ENCODE data around the gene CEACAM4.
"Not testable (repeated sequence)": the region's sequence is repeated elsewhere in the genome, so short reads cannot be mapped to it uniquely, and the experiment has no call there.

CEACAM4 gene

DNA sequence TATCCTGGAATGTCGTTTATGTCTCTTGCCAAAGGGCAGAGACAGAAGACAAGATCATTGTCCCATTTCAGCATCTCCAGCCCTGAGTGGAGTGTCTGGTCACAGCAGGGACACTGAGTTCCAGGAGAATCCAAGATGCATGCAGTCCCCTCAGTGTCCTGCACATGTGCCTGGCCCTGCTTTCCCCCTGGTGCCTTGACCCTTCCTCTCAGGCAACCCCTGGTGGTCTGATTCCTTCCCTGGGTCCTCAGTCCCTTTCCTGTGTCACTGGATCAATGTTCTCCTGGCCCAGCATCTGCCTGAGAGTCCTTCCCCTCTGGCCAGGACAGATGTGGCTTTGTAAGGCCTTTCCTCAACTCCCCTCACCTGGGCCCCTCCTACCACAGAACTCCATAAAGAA is 41.9 kb downstream of the CEACAM4 start:
- no peak for DNase-seq (ENCODE audit: low spot score)

DNA sequence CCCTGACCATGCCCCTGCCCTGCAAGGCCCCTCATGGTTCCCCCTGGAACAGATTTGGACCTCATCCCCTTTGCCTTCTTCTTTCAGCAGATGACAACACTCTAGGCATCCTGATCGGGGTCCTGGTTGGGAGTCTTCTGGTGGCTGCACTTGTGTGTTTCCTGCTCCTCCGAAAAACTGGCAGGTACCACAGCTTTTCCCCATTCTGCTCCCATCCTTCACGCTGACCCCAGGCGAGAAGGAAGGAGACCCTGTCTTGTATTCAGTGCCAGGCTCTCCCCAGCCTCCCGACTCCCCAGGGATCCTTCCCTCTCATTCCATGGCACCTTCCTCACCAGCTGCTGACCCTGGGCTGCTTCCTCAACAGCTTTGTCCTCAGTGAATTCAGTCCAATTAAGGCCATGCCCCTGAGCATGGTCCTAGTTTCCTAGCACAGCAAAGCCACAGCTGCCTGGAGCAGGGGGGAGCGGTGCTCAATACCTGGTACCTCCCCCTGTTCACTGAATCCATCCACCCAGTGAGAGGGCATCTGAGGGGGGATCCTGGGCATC is 42.5 kb downstream of the CEACAM4 start:
- no peak for DNase-seq (ENCODE audit: low spot score)

DNA sequence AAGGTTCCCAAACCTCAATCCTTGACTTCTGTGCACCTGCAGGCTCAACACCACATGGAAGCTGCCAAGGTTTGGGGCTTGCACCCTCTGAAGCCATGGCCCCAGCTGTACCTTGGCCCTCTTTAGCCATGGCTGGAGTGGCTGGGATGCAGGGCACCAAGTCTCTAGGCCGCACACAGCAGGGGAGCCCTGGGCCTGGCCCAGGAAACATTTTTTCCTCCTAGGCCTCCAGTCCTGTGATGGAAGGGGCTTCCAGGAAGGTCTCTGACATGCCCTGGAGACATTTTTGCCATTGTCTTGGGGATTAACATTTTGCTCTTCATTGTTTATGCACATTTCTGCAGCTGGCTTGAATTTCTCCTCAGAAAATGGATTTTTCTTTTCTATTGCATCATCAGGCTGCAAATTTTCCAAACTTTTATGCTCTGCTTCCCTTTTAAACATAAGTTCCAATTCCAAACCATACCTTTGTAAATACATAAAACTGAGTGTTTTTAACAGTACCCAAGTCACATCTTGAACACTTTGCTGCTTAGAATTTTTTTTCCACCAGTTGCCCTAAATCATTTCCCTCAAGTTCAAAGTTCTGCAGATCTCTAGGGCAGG is 44.2 kb downstream of the CEACAM4 start:
- not testable (repeated sequence) for DNase-seq (ENCODE audit: low spot score)

DNA sequence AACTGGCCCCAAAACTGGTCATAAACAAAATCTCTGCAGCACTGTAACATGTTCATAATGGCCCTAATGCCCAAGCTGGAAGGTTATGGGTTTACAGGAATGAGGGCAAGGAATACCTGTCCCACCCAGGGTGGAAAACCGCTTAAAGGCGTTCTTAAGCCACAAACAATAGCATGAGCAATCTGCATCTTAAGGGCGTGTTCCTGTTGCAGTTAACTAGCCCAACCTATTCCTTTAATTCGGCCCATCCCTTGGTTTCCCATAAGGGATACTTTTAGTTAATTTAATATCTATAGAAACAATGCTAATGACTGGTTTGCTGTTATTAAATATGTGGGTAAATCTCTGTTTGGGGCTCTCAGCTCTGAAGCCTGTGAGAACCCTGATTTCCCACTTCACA is 45.8 kb downstream of the CEACAM4 start:
- not testable (repeated sequence) for DNase-seq (ENCODE audit: low spot score)

DNA sequence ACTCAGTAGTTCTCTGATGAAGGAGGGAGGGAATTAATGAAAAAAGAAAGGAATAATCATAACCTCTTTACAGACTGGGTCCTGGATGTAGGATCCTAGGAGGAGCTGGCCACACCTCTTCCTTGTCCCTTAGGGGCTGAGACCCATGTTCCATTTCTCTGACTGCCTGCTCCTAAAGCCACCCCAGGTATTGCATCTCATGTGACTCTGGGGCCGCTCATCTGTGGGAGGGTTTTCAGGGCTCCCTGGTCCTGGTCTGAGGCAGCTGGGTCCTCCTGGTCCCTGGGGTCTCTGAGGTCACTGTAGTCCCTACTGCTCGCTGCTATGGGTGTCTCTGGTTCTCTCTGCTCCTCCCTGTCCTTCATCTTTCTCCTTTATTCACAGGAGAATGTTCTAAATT is 48.0 kb downstream of the CEACAM4 start:
- DNase-seq (ENCODE audit: low spot score), result no peak

DNA sequence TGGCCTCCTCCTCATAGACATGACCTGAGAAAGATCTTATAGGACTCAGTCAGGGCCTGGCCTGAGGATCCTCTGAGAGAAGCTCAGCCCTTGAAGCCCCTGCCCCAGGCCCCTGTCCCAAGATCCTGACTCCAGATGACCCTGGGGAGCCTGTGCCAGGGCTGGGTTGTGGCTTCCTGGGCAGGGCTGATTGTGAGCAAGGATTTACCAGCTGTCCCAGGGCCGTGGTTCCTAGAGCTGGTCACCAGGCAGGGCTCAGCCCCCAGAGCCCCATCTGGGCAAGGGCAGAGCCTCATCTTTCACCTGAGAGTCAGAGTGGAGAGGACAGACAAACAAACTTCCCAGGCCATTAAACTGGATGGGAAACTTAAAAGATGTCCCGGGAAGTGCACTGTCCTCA is 49.0 kb downstream of the CEACAM4 start:
- no peak for DNase-seq (ENCODE audit: low spot score)

DNA sequence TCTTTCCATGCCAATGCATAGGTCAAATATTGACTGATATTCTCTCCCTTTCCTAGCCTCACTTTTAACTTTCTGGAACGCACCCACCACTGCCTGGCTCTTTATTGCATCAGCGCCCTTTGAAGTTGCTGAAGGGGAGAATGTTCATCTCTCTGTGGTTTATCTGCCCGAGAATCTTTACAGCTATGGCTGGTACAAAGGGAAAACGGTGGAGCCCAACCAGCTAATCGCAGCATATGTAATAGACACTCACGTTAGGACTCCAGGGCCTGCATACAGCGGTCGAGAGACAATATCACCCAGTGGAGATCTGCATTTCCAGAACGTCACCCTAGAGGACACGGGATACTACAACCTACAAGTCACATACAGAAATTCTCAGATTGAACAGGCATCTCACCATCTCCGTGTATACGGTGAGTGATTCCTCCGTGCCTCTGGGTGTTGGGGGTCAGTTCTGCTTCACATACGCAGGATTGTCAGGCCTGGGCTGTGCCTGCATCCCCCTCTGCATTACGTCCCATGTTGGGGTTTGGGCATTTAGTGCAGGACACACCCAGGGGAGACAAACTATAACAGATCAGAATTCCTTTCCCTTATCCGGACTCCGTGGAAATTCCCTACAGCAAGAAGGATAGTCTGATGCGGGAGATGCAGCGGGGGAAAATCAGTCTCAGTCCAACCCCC is 49.6 kb downstream of the CEACAM4 start:
- DNase-seq (ENCODE audit: low spot score), result no peak

DNA sequence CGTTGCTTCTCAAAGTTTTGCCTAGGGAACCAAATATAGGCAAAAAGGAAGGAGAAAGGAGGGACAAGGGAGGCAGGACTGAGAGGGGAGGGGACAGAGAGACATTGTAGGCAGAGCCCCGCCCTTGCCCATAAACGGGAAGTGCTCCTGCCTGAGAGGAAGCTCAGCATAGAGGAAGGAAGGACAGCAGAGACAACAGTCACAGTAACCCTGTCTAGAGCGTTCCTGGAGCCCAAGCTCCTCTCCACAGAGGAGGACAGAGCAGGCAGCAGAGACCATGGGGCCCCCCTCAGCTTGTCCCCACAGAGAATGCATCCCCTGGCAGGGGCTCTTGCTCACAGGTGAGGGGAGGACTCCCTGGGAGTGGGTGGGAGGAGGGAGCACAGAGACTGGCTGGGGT is 50.9 kb downstream of the CEACAM4 start, which contains the start of gene CEACAM21:
CEACAM21 (plus strand) TSS at position 169 of the 400 bp plus-strand sequence; CDS start at position 278, 109 bp downstream.
- DNase-seq (ENCODE audit: low spot score), result peak; percentile 59

DNA sequence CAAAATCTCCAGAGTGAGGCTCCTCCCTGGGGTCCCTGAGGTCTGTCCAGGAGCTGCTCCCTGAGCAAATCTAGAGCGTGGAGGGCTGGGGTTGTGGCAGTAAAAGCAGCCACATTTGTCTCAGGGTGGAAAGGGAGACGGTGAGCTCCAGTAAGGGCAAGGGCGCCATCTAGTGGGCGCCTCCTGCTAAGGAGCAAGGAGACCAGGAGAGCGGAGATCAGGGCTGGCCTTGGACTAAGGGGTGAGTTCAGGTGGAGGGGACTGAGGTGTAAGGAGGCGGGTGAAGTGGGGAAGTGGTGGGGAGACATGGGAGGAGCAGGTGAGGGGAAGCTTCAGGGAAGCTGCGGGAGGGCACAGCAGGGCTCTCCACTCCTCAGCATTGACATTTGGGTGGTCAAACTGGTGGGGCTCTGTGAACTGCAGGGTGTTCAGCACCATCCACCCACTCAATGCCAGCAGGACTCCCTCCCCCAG is 56.2 kb downstream of the CEACAM4 start:
- peak; percentile 87 for DNase-seq (ENCODE audit: low spot score)

DNA sequence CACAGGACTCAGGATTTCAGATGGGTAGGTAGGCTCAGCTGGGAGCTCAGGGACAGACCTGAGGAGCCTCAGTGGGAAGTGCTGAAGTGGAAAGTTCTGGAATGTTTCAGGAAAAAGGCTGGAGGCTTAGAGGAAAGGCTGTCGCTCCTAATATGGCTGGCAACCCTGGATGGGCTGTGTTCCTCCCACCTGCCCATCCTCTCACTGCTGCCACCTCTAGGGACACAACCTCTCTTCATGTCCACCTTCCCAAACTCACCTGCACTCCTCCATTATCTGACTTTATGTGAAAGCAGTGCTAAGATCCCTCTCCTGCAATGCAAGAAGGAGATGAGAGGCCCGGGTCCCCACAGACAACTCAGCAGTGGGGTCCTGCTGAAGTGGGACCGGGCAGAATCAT is 56.7 kb downstream of the CEACAM4 start:
- DNase-seq (ENCODE audit: low spot score), result no peak

DNA sequence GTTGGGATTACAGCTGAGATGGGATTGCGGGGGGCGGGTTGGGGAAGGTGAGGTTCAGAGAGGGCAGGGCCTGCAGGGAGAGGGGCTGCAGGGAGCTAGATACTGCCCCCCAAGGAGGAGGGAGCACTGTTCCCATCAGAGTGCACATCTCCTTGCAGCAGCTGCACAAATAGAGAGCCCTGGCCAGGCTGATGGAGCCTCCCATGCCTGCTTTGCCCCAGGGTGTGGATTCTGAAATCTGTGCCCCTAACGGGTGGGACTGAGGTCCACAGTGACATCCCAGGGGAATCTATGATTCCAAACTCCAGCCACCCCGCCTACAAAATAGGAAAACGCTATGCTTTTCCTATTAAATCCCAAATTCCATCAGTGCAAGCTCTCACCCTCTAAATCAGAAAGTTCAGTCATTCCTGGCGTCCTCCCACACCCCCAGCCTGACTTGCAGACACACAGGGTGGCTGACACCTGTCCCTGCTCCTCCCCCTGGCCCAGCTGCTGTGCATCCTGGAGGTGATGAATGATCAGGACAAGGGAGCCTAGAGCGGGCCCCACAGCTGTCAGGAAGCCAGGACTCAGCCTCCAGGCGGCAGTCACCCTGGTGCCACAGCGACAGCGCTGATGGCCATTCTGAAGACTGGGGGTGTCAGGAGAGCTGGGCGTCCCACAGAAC is 57.3 kb downstream of the CEACAM4 start:
- DNase-seq (ENCODE audit: low spot score), result no peak
